ENCODE results near the gene PEF1.

PEF1 gene

GRCh38 chr1:31580513-31580870, 64.2 kb downstream of the PEF1 start:
- DNase-seq (ENCODE audit: low spot score in 2 of 2) (no peak), ATAC-seq (ENCODE audit: low read depth) (no peak)
- Mint-ChIP-seq H3K27me3 (peaks cover 17% of the 10 kb centered on the region), H3K4me1 (no peaks in the 10 kb centered on the region), H3K9me3 (no peaks in the 10 kb centered on the region), H3K27ac (no peak overlapping the region), H3K36me3 (no peaks in the 10 kb centered on the region), H3K4me3 (no peak overlapping the region)

All from memory B cell (primary cell).